Testis (tissue), 2 donors: ENCODE measurements around the gene RAB21.

Source experiments
- CTCF ChIP-seq, 3 experiments: fragments of 450-650 bp in 2 of 3; fragments of 200-600 bp in 1 of 3; sonication (generic) in 1 of 3; IDR thresholded peaks; one replicate each; pipeline ENCODE4 v1.5.1; 2016 to 2019; ENCODE audit warnings: antibody characterized with exemption in 3 of 3, mild to moderate bottlenecking in 2 of 3, moderate library complexity in 1 of 3
- POLR2A ChIP-seq: fragments of 450-650 bp; IDR thresholded peaks from one replicate; pipeline ENCODE4 v1.6.1; 2017; ENCODE audit warnings: antibody characterized with exemption, mild to moderate bottlenecking, moderate library complexity

GRCh38 chr12:71766202-71766601, 11.5 kb downstream of the RAB21 start:
- no peak for TF ChIP-seq CTCF (IDR thresholded peaks at IDR 0.05)
- no peak for TF ChIP-seq POLR2A
